KOPT-K1 (cell line): ENCODE results near the gene HSDL1.
"Not testable (repeated sequence)": the region's sequence is repeated elsewhere in the genome, so short reads cannot be mapped to it uniquely, and the experiment has no call there.

Experiments
- H3K27ac ChIP-seq: fragments of 200-600 bp; sonication (generic); 2 replicates; pipeline ENCODE4 v1.5.1; 2016; ENCODE audit warnings: antibody characterized with exemption, mild to moderate bottlenecking, low read depth, low read length; ENCODE audit not compliant: poor library complexity, severe bottlenecking
- H3K36me3 ChIP-seq: fragments of 200-600 bp; sonication (generic); 2 replicates; pipeline ENCODE4 v1.5.1; 2017; ENCODE audit warnings: antibody characterized with exemption, mild to moderate bottlenecking, low read length, moderate library complexity; ENCODE audit not compliant: insufficient read depth
- H3K9me3 ChIP-seq: fragments of 200-600 bp; sonication (generic); 2 replicates; pipeline ENCODE4 v1.5.1; 2017; ENCODE audit warnings: antibody characterized with exemption, low read length, mild to moderate bottlenecking; ENCODE audit not compliant: insufficient read depth, poor library complexity, severe bottlenecking

HSDL1 gene

DNA sequence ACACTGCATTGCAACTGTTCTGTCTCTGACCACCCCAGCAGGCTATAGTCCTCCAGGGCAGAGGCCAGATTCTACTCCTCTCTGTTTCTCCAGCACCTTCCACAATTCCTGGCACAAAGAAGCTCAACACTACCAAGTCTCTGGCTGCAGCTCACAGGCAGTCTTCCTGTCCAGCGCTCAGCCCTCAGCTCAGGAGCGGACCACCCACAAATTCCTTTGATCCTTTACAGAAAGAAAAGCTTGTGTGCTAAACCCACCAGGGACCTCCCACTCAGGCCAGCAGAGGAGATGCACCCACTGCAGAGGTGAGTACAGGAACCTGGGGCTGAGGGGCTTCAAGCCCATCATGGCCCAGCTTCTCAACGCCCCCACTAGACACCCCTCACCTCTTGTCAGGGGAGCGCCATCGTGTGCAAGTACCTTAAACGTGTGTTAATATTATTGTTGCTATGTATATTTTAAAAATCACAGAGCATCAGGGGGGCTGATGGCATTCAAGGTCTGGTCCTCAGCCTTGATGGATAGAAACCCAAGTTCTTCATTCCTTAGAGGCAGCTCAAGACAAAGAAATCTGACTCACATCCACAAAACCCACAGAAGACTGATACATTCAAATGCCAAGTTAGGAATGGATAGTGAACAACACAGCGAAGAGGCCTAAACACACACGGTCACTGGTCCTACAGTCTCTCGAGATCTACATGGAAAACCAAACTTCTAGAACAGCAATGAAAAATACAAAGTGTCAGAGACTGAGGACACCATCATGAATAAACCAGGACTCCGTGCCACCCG, 8.4 kb downstream of the HSDL1 start:
- no peaks in the 10 kb centered on the region for H3K9me3 ChIP-seq
- peak overlapping the region; percentile 39 for H3K27ac ChIP-seq
- H3K36me3 ChIP-seq = peaks cover 8% of the 10 kb centered on the region; the same call in 1 of the 2 replicates

DNA sequence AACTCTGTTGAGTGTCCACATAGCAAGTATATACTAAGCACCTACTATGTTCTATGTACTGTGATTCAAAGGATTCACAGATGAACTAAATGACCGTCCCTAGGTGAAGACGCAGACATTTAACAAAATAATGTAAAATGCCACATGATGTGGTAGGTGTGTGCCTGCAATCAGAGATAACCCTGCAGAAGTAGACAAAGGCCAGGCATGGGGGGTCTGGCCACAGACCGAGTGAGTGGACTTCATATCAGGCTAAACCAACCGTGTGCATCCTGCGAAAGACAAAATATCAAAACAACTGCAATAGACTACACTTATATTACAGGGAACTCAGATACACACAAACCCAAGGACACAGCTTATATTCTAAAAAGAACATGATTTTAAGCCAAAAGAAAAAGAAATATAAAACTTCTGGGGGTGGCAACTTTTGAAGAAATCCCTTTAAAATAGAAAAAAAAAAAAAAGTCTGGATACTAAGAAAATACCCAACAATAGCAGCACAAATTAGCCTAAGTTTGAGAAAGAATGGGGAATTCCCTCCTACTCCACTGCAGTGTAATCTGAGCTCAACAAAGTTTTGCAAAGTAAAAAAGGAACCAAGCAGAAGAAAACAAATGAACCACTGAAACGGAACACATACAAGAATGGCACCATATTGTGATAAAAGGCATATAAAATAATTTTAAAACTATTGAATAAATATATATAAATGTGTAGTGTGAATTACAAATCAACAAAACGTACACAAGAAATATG, 12.3 kb downstream of the HSDL1 start:
- Histone ChIP-seq H3K27ac (no peak overlapping the region), H3K36me3 (peaks cover 42% of the 10 kb centered on the region), H3K9me3 (no peaks in the 10 kb centered on the region)

DNA sequence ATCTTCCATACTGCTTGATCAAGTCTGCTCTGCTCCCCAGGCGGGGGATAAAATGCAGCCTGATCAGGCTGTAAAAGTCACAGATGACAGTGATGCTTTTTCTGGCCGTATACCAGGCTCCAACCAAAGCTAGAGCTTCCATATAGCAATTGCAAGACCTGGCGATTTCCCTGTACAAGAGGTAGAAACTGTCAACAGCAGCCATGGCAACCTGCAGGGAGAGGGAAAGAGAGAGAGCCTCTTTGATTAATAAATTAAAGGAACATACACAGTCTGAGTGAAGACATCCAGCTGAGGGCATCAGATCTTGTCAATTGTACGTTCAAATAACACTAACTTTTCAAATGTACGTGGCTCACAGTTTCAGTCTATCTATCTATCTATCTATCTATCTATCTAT, 13.9 kb downstream of the HSDL1 start:
- Histone ChIP-seq H3K27ac (no peak overlapping the region), H3K36me3 (peaks cover 55% of the 10 kb centered on the region), H3K9me3 (no peaks in the 10 kb centered on the region)

DNA sequence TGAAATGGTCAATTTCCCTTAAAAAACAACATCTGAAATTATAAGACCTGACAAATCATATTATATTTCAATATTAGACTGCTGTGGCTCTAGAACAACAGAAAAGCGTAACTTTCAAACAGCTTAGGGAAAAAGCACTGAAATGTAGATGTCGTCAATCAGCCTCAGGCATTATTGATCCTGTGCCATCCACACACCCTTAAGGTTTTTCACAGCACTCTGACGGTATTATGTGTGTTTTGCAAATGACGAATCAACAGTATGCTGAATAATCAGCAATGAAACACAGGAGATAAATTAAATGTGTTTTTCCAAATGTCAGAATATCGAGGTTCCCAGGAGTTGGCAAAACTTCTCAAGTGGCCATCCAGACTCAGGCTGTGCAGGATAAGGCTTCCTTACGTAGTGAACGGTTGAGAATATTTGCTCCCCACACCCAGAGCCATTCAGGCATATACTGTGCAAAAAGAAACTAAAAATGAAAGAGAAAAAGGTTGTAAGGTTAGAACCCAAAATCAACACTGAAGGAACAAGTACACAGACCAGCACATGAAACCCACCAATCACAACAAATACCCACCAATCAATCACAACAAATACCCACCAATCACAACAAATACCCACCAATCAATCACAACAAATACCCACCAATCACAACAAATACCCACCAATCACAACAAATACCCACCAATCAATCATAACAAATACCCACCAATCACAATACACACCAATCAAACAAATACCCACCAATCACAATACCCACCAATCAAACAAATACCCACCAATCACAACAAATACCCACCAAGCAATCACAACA, 20.5 kb downstream of the HSDL1 start:
- H3K9me3 ChIP-seq = no peaks in the 10 kb centered on the region
- H3K36me3 ChIP-seq = peaks cover 74% of the 10 kb centered on the region
- no peak overlapping the region for H3K27ac ChIP-seq

DNA sequence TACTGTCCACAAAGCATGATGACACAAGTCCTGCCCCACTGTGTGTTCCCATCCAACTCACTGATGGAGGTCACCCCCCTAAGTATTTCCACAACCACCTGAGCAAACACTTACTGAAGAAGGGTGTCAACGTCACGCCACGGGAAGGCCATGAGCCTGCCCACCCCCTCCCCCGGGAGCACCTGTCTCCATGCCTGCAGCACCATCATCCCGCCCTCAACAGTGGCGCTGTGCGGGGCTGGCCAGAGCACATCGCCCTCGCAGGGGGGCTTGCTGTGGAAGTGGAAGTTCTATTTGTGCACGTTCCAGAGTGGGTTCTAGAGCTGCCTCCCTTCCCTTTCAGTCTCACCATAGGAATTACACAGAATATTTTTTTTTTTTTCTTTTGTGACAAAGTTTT, 24.0 kb downstream of the HSDL1 start:
- H3K9me3 ChIP-seq = no peaks in the 10 kb centered on the region
- H3K36me3 ChIP-seq = peaks cover 44% of the 10 kb centered on the region

DNA sequence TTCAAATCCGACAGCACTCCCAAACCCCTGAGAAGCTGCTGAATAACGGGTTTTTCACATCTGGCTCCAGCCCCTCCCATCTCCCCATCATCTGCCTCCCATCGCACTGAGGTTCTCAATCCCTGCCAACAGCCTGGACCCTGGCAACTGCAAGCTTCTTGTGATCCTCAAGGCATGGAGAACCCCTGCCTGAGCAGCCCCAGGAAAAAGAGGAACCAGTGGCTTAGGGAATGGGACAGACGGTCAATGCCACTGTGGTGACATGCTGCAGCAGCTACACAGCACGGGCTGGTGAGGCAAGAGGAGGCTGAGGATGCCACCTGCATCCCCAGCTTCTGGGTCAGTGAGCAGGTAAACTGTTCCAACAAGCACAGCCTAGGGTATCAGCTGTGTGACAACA, 25.0 kb downstream of the HSDL1 start:
- no peak overlapping the region for H3K27ac ChIP-seq
- H3K9me3 ChIP-seq = no peaks in the 10 kb centered on the region
- peaks cover 36% of the 10 kb centered on the region for H3K36me3 ChIP-seq

More for the DNA sequence above, 24.0 kb downstream of the HSDL1 start:
- no peak overlapping the region for H3K27ac ChIP-seq

DNA sequence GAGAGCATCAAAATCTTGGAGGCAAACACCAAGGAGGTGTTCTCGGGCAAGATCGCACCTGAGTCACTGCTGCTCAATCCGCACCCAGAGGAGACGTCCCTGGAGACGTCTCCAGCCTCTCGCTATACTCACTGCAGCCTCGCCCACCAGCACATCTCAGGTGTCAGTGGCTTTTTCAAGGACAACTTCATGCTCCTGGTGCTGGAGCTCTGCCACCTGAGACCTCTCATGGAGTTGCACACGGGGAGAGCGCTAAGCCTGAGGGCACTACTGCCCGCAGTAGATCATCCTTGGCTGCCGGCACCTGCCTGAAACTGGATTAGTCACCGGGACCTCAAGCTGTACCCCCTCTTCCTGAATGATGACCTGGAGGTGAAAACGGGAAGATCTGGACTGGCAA, 25.6 kb downstream of the HSDL1 start:
- Histone ChIP-seq H3K27ac (no peak overlapping the region), H3K36me3 (peaks cover 30% of the 10 kb centered on the region)

DNA sequence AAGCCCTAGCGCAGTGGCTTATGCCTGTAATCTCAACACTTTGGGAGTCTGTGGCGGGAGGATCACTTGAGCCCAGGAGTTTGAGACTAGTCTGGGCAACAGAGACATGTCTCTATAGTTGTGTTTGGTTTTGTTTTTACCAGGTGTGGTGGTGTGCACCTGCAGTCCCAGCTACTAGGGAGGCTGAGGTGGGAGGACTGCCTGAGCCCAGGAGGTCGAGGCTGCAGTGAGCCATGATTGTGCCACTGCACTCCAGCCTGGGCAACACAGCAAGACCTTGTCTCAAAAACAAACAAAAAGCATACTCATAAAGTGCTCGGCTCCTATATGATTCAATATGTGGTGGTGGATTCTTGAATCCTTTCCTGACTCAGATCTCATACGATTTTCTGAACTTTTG, 26.7 kb downstream of the HSDL1 start:
- not testable (repeated sequence) for H3K27ac ChIP-seq, H3K9me3 ChIP-seq
- peaks cover 19% of the 10 kb centered on the region for H3K36me3 ChIP-seq

More for the DNA sequence above, 25.6 kb downstream of the HSDL1 start:
- H3K9me3 ChIP-seq = no peaks in the 10 kb centered on the region

DNA sequence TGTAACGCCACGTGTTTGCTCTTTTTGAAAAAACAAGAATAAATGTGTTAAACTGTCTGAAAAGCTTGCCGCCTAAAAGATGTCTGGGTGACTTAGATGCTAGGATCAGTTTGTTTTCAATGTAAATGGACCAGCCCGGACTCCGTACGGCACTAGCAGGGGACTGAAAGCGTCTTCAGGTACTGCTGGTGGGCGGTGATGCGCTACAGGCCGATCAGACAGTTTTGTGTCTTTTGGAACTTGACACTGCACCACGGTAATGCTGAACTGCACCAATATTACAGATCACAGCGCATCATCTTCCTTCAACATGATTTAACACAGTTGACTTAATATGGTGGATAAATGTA, 27.5 kb downstream of the HSDL1 start:
- peaks cover 11% of the 10 kb centered on the region for H3K36me3 ChIP-seq
- peak overlapping the region; percentile 83 for H3K27ac ChIP-seq
- H3K9me3 ChIP-seq = no peaks in the 10 kb centered on the region

DNA sequence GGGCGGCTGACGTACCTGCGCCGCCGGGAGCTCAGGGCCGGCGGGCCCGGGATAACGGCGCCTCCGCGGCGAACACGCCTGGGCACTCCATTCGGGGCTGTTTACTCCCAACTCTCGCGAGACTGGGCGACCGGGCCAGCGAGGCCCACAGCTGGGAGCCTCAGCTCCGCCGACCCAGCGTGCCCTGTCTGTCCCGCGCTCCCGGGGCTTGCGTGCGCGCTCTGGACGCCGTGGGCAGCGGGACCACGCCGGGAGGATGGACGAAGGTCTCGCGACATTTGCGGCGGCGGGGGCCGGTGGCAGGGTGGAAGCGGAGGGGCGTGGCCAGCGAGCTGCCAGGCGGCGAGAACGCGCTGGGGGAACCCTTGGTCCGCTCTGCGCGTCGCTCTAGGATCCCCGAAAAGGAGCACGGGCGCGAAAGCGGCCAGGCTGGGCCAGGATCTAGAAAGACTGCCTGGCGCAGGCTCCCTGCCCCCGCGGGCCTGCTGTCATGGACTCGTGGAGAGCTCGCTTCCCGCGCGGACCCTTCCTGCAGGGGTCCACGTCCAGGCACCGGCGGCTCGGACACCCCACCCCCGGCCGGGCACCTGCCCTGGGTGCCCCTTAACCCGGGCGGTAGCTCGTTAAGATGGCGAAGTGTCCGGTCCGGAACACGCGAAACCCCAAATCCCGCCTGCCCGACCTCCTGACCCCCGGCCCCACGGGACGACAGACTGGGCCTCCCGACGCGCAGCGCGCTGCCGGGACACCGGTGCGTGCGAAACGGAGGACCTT, 28.1 kb downstream of the HSDL1 start, which contains the start of gene MBTPS1:
Gene MBTPS1 (minus strand): TSS at position 223 of the 774 bp plus-strand sequence. CDS start 15,159 bp downstream, outside the sequence.
- H3K36me3 ChIP-seq = peaks cover 5% of the 10 kb centered on the region
- H3K9me3 ChIP-seq = no peaks in the 10 kb centered on the region
- H3K27ac ChIP-seq = peak within 1 kb of the TSS; percentile 83

DNA sequence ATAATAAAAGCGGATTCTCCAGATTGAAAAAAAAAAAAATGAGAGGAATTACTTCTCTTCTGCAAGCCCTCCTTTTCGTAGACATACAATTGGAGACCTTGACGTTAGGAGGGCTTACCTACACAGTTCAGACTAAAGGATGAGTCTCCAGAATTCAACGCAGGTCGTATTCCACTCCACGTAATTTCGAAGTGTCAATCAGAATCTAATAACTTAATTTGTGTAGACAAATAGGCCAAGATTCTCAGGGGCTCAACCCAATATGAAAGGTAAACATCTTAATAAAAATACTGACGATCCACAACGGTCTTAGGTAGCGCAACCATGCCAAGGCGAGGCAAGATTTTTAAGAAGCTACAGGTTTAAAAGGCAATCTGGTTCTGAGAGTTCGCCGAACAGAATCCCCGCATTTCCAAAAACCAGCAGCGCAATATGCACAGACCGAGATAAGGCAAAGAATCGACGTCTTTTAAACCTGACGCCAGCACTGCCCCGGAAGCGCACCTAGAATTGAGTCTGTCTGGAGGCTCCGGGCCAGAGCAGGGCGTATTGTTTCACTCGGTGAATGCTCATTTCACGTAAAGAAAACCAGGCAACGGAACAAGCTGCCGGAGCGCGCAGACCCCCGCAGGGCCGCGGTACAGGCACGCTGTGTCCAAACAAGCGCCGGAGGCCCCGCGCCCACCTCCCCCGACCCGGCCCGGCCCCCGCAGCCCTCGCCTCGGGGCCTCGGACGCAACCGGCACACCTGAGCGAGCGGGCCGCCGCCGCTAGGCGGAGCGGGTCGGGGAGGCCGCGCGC, 28.9 kb downstream of the HSDL1 start:
- H3K9me3 ChIP-seq = no peaks in the 10 kb centered on the region
- peaks cover 1% of the 10 kb centered on the region; the same call in 1 of the 2 replicates for H3K36me3 ChIP-seq
- peak overlapping the region; percentile 83 for H3K27ac ChIP-seq

DNA sequence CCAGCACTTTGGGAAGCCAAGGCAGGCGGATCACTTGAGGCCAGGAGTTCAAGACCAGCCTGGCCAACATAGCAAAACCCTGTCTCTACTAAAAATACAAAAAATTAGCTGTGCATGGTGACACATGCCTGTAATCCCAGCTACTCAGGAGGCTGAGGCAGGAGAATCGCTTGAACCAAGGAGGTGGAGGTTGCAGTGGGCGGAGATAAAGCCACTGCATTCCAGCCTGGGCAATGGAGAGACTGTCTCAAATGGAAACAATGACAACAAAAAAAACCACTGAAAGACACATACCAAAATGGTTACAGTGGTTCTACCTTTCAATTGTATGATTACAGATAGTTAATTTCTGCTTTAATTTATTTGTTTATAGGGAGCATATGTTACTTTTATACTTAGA, 33.0 kb downstream of the HSDL1 start:
- H3K9me3 ChIP-seq, H3K27ac ChIP-seq: not testable (repeated sequence)
- H3K36me3 ChIP-seq = peaks cover 38% of the 10 kb centered on the region

DNA sequence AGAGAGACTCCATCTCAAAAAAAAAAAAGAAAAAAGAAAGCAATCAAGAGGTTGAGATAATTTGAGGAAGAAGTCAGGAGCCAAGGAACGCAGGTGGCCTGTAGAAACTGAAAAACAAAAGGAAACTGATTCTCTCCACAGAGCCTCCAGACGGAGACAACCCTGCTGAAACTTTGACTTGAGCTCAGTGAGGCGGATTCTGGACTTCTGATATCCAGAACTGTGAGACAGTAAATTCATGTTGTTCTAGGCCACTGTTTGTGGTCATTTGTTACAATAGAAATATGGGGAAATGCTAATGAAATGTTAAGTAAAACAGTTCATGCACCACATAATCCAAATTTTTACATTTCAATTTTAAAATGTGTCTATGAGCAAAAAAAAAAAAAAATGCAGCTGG, 33.5 kb downstream of the HSDL1 start:
- no peak overlapping the region for H3K27ac ChIP-seq
- H3K36me3 ChIP-seq = peaks cover 43% of the 10 kb centered on the region
- no peaks in the 10 kb centered on the region for H3K9me3 ChIP-seq

DNA sequence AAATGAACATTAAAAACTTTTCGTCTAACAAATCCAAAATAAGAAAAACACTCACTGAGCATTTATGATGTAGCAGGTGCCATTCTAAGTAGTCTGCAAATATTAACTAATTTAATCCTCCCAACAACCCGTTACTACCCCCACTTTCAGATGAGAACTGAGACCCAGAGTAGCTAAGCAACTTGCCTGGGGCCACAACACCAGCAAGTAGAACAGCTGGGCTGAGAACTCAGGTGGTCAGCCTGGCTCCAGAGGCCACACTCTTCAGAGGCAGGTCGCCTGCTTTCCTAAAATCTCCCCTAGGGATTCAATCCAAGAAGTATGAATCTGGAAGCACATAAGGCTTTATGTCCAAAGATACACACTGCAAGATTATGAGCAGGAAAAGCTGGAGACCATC, 34.5 kb downstream of the HSDL1 start:
- Histone ChIP-seq H3K27ac (no peak overlapping the region), H3K36me3 (peaks cover 46% of the 10 kb centered on the region), H3K9me3 (no peaks in the 10 kb centered on the region)
